SK-N-SH treated with all-trans-retinoic acid at 6 μM for 48 hours (cell line): Measurements from ENCODE around the gene MRPS14.

Source experiments
- ARNTL ChIP-seq: fragments of 450-650 bp; formaldehyde crosslinking; IDR thresholded peaks from 2 replicates; pipeline ENCODE4 v1.5.0; 2020; ENCODE audit warnings: low read depth, mild to moderate bottlenecking, moderate library complexity, borderline replicate concordance
- BACH2 ChIP-seq: fragments of 250-450 bp; sonication (Bioruptor Pico); IDR thresholded peaks from 2 replicates; pipeline ENCODE4 v1.9.0; 2021; ENCODE audit warnings: mild to moderate bottlenecking, borderline replicate concordance
- CREB5 ChIP-seq: fragments of 250-450 bp; sonication (Bioruptor Pico); IDR thresholded peaks from 2 replicates; pipeline ENCODE4 v1.5.1; 2020; ENCODE audit warnings: low read depth, mild to moderate bottlenecking, moderate library complexity
- OSR1 ChIP-seq: fragments of 250-450 bp; sonication (Bioruptor Pico); IDR thresholded peaks from 2 replicates; pipeline ENCODE4 v1.8.0; 2022; ENCODE audit warnings: moderate library complexity, mild to moderate bottlenecking, inconsistent platforms
- SNAI2 ChIP-seq: fragments of 250-450 bp; sonication (Bioruptor Pico); IDR thresholded peaks from 2 replicates; pipeline ENCODE4 v1.5.0; 2020; ENCODE audit warnings: mild to moderate bottlenecking, moderate library complexity
- TCF4 ChIP-seq: fragments of 250-450 bp; sonication (Bioruptor Pico); IDR thresholded peaks from 2 replicates; pipeline ENCODE4 v1.8.0; 2021; ENCODE audit warnings: mild to moderate bottlenecking, moderate library complexity, borderline replicate concordance
- ZFP3 ChIP-seq: fragments of 250-450 bp; sonication (Bioruptor Pico); IDR thresholded peaks from 2 replicates; pipeline ENCODE4 v1.5.0; 2020; ENCODE audit warnings: mild to moderate bottlenecking, moderate library complexity
- ZNF565 ChIP-seq: fragments of 450-650 bp; formaldehyde crosslinking; conservative IDR thresholded peaks from 2 replicates; pipeline ENCODE4 v1.5.0; 2020; ENCODE audit warnings: low read depth, mild to moderate bottlenecking, moderate library complexity
- ZNF70 ChIP-seq: fragments of 450-650 bp; formaldehyde crosslinking; IDR thresholded peaks from 2 replicates; pipeline ENCODE4 v1.5.0; 2020; ENCODE audit warnings: mild to moderate bottlenecking, moderate library complexity

- TF ChIP-seq ARNTL (CRISPR knock-in tag) (no peak), TCF4 (no peak), ZFP3 (CRISPR knock-in tag) (no peak), SNAI2 (no peak), ZNF565 (CRISPR knock-in tag) (no peak), OSR1 (CRISPR knock-in tag) (no peak), CREB5 (no peak), BACH2 (CRISPR knock-in tag) (no peak), ZNF70 (CRISPR knock-in tag) (no peak)
Observed at GRCh38 chr1:175045097-175045496, 21.9 kb upstream of the MRPS14 start.
